HFF-Myc (cell line): Measurements from ENCODE around the gene CHFR.
"Not testable (repeated sequence)": the region's sequence is repeated elsewhere in the genome, so short reads cannot be mapped to it uniquely, and the experiment has no call there.

ENCODE experiments used
- DNase-seq: peaks from one replicate; pipeline ENCODE4 v3.0.0-alpha.2; 2011; ENCODE audit warnings: low read depth; ENCODE audit errors: extremely low read depth
- H3K4me3 ChIP-seq: replicated peaks from 2 replicates; pipeline ENCODE4 v1.5.1; 2011; ENCODE audit warnings: low read depth, mild to moderate bottlenecking, control low read depth, low read length
- CTCF ChIP-seq: IDR thresholded peaks from 2 replicates; pipeline ENCODE4 v1.5.1; 2012; ENCODE audit warnings: mild to moderate bottlenecking, low read depth, low read length, control low read depth; ENCODE audit errors: missing control alignments

CHFR gene

GRCh38 chr12:132907216-132907615 is 19.8 kb upstream of the CHFR start:
- no peak overlapping the region for H3K4me3 ChIP-seq
- DNase-seq, result no peak
- no peak for TF ChIP-seq CTCF

- no peak overlapping the region for H3K4me3 ChIP-seq
- peak; percentile 74 for TF ChIP-seq CTCF
- no peak for DNase-seq
These were observed 17.4 kb upstream of the CHFR start for GRCh38 chr12:132904718-132905328.

- TF ChIP-seq CTCF, result no peak
- no peak for DNase-seq
- no peak overlapping the region for H3K4me3 ChIP-seq
These were observed 11.6 kb upstream of the CHFR start for GRCh38 chr12:132899033-132899432.

- H3K4me3 ChIP-seq, result no peak overlapping the region
- DNase-seq, result no peak
- TF ChIP-seq CTCF, result no peak
These were observed 1.4 kb upstream of the CHFR start for GRCh38 chr12:132888852-132889251.

- H3K4me3 ChIP-seq, result peak overlapping the region; percentile 71
- TF ChIP-seq CTCF, result no peak
- no peak for DNase-seq
These were observed 602 bp downstream of the CHFR start for GRCh38 chr12:132886529-132887477.

- no peak for TF ChIP-seq CTCF
- no peak overlapping the region for H3K4me3 ChIP-seq
- no peak for DNase-seq
These were observed 5.6 kb downstream of the CHFR start for GRCh38 chr12:132881818-132882217.

- H3K4me3 ChIP-seq, DNase-seq: not testable (repeated sequence)
These were observed 12.8 kb downstream of the CHFR start for GRCh38 chr12:132874620-132875019.
